ENCODE data around the gene CIB1.

- TF ChIP-seq CTCF (IDR thresholded peaks at IDR 0.05) = no peak
- no peak for TF ChIP-seq ZFX (IDR thresholded peaks at IDR 0.05; ENCODE audit: borderline replicate concordance)
Observed at GRCh38 chr15:90266061-90266431, 32.3 kb upstream of the CIB1 start.
